Amniotic epithelial cell (primary cell): ENCODE measurements around the gene C1orf167.

Experiments used
- DNase-seq: peaks from one replicate; pipeline ENCODE4 v3.0.0-alpha.2; 2010; ENCODE audit warnings: low read depth

Gene C1orf167

DNA sequence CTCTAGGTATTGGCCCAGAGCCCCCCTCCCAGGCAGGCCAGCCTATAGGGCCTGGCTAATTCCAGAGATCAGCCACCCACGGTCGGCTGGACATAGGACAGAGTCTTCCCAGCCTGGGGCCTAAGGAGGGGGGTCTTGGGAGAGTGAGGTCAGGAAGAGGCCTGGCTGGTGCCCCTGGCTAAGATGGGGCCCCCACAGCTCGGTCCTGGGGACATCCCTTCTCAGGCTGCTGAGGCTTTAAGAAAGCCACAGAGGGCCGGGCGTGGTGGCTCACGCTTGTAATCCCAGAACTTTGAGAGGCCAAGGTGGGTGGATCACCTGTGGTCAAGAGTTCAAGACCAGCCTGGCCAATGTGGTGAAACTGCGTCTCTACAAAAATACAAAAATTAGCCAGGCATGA lies 2.5 kb downstream of the C1orf167 start:
- DNase-seq: no peak

DNA sequence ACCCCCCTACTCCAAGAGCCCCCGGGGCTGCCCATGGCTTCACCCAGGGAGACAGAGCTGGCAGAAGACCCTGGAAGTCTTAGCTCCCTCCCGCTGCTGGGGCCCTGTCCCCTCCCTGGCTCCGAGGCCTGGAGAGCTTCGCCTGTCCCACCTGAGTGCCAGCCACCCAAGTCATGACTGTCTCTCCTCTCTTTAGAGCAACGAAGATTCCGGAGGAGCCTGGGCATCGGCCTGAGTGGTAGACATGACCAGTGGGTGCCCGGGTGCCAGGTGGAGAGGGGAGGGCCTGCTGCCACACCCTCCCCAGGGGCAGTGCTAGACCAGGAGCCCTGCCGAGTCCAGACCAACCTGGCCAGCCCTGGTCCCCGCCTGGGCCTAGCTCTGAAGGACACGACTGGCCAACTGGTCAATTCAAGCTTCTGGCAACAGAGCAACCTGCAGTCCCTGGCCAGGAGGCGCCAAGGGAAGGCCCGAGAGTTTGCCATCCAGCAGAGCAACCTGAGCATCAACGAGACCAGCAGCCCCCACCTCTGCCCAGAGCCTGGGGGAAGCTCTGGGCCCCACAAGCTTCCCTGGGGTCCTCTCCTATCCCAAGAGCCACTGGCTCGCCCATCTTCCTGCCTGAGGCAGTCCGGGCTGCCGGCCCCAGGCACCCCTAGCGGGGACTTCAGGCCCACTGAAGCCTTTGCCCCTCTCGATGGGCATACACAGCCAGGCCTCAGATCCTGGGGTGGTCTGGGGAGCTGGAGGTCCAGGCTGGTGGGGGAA lies 3.9 kb downstream of the C1orf167 start:
- DNase-seq: no peak

DNA sequence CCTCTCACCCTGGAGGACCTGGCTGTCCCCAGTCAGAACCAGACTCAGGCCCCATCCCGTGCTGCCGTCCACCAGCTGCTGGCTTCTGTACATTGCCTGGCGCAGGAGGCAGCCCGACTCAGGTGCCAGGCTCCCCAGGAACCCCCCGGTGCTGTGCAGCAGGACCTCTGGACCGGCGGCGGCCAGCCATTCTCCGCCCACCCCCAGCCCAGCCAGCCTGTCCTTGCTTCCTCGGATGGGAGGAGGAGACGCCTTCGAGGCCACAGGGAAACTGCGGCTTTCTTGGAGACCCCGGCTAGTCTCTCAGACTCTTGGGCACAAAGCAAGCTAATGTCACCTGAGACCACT lies 4.4 kb downstream of the C1orf167 start:
- no peak for DNase-seq

DNA sequence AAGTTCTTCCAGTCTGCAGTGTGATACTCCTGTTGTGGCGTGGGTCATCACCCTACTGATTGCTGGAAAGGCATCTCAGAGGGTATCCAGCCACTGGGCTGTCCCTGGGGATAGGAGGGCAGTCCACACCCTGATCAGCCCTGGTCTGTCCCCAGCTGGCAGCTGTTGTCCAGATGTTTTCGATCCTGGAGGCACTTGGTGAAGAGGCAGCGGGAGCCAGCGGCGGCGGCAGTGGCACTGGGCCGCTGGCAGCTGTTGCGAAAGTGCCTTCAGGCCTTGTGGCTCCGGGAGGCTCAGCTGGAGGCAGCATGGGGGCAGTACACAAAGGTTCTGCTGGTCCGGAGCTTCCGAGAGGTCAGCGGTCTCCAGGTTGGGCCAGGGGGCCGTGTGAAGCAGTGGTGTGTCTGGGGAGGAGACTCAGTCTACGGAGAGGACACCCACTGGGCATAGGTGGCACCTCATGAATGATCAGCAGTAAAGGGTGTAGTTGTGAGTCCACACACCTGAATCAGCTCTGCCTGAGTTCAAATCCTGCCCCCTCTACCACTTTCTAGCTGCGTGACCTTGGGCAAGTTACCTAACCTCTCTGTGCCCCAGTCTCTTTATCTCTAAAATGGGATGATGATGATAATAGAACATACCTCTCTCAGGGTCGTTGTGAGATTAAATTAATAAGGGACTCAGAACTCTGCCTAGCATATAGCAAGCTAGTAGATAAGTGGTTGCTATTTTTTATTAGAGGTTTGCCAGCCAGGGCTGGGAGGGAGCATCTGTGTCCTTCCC lies 6.1 kb downstream of the C1orf167 start:
- DNase-seq: no peak

DNA sequence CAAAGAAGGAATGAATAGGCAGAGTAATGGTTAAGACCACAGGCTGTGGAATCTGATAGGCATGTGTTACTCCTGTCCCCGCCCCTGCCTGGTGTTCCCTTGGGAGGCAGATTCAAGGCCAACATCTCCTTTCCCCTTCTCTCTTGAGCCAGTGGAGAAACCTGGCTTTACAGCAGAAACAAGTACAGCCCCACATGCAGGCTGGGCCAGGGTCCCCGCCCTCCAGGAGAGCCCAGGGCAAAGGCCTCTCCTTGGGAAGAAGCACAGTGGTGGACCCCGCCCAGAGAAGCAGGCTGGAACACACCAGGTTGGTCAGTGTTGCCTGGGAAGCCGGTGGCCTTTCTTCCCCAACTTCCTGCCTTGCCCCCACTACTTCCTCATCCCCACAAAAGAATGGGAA lies 6.8 kb downstream of the C1orf167 start:
- no peak for DNase-seq

DNA sequence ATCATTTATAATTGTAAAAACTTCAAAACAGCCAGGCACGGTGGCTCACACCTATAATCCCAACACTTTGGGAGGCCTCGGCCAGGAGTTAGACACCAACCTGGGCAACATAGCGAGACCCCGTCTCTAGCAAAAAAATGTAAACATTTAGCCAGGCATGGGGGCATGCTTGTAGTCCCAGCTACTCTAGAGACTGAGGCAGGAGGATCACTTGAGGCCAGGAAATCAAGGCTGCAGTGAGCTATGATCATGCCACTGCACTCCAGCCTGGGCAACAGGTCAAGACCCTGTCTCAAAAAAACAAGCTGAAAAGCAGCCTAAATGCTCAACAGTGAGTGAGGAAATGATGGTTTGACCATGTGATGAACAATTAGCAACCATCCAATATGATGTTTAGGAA lies 7.3 kb downstream of the C1orf167 start:
- no peak for DNase-seq

DNA sequence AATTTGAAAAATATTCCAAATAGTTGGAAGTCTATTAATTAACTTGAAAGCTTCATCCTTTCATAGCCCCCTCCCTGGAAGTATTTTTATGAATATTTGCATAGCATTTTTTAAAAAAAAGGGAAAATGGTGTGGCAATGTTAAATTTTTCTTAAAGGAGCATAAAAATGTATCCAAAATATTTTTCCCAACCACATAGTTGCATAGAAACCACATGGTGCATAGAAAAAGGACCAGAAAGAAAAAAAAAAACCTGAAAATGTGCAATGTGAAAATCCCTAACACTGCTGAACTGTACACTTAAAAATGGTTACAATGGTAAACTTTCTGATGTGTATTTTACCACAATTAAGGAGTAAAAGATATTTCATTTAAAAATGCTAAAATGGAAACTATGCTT lies 8.0 kb downstream of the C1orf167 start:
- no peak for DNase-seq

DNA sequence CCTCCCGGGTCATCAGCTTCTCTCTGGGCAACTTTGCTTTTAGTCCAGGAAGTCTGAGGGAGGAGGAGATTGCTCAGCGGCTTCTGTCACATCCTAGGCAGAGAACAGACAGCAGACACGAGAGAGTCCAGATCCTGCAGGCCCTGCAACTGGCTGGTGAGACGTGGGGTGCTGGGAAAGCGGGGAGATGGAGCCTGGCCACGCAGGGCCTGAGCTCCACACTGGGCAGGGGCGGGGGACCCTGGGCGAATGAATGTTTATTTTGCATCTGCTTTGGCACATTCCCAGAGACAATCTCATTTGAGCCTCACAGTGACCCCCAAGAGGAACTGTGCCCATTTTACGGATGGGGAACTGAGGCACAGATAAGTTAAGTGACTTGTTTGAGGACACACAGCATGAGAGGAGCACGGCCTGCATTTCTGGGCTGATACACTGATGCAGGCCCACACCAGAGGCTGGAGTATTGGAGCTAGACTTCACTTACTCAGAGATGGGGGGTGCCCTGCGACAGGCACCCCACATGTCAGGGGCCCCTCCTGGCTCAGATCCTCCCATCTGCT lies 9.6 kb downstream of the C1orf167 start:
- no peak for DNase-seq

DNA sequence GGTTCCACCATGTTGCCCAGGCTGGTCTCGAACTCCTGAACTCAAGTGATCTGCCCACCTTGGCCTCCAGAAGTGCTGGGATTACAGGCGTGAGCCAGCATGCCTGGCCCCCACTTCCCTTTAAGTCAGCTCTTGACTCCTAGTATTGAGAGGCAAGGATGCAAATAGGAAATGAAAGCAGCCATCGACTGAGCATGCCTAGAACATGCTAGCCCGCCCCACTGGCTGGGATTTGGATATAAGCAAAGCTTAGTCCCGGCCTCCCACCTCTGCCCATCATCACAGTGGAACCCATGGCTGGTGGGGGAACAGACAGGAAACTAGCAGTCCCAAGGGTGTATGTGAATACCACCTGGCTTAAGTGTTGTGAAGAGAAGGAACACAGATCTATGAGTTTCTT lies 10.5 kb downstream of the C1orf167 start:
- no peak for DNase-seq

DNA sequence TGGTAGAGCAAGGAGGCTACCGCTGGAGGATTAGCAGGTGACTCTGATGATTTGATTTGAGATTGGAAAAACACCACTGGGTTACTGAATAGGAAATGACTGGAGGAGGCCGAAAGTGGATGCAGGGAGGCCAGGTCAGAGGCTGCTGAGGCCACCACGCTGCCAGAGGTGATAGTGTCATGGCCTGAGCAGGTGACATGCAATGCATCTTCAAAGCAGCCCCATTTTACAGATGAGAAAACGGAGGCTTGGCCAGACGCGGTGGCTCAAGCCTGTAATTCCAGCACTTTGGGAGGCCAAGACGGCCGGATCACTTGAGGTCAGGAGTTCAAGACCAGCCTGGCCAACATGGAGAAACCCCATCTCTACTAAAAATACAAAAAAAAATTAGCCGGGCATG lies 12.8 kb downstream of the C1orf167 start:
- no peak for DNase-seq

DNA sequence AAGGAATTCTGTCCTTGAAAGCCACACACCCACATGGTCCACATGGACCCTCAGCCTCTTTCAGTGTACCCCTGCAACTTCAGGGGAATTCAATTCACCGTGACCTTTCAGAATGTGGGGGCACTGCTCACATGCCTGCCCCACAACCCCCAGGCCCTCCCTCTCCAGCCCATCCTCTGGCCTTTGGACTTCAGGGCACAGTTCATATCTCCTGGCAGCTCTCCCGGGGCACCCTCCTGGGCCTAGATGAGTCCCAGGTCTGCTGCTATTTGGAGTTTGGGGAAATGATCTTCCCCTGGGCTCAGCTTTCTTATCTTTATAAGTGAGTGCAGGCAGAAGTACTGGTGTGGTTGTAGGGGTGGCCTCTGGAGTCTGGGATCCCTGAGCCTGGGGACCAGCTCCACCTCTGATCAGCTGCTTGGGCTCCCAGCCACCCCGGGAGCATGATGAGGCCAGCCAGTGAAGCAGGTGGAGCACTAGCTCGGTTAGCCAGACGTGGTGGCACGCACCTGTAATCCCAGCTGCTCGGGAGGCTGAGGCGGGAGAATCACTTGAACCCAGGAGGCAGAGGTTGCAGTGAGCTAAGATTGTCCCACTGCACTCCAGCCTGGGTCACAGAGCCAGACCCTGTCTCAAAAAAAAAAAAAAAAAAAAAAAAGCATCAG lies 15.8 kb downstream of the C1orf167 start:
- no peak for DNase-seq

DNA sequence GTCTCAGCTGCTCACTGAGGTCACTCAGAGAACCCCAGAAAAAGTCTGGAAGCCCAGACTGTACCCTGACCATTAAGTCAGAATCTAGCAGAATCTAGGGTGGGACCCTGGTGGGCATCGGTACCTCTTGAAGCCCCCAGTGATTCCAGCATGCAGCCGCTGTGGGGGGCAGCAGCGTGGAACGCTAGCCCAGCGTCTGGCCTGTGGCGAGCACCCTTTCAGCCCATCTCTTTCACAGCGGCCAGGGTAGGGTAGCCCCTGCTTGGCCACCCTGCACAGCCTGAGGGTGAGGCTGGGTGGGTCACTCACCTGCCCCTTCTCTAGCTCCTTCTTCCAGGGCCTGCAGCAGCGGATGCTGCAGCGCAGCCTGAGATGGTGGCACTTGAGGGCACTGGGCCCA lies 16.3 kb downstream of the C1orf167 start:
- no peak for DNase-seq

DNA sequence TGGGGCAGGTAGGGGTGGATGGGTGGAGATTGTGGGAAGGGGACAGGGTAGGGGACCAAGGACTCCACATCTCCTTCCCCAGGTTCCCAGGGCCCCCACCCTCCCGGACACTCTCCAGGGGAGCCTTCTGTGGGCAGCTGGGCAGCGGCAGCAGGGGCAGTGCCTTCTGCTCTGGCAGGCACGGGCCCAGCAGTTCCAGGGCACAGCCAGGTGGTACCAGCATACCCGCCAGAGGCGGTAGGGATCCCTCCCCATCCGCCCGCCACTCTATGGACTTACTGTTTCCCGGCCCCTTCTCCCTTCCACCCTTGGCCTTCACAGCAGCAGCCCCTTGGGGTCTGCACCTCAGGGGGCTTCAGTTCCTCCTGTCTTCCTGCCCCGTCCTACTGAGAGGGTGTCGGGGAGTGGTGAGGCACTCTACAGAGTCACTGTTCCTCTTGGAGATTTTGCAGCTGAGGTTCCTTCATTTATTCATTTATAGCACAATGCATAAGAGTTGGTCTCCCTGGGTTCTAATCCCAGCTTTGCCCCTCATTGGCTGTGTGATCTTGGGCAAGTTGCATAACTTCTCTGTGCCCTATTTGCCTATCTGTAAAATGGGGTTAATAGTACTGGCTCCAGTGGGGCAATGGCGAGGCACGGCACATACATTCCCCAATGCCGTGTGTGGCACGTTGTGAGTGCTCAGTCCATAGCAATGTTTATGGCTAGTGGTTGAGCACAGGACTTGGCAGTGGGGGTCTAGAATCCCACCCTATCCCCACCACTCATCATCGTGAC lies 17.0 kb downstream of the C1orf167 start:
- no peak for DNase-seq

DNA sequence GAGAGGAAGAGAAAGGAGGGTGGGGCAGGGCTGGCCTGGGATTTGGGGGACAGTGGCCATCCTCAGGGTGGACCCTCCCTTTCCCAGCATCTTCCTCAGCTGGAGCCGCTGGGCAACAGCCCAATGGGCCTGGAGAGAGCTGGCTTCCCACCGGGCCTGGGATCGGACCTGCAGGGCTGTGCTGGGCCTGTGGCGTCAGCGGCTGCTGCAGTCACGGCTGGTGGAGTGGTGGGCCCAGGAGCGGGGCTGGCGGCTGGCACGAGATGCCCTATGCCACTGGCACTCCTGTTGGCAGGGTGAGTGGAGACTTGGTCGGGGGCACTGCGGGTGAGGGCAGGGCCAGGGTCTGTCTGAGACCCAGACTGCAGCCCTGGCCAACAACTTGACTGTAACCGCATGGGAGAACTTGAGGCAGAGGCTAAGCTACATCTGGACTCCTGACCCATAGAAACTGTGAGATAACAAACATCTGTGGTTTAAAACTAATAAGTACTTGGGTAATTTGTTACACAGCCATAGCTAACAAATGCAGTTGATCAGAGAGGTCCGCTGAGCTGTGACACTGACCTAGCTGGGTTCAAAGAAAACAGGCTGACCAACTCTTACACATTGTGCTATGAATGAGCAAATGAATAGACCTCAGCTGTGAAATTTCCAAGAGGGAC lies 17.9 kb downstream of the C1orf167 start:
- DNase-seq: no peak

DNA sequence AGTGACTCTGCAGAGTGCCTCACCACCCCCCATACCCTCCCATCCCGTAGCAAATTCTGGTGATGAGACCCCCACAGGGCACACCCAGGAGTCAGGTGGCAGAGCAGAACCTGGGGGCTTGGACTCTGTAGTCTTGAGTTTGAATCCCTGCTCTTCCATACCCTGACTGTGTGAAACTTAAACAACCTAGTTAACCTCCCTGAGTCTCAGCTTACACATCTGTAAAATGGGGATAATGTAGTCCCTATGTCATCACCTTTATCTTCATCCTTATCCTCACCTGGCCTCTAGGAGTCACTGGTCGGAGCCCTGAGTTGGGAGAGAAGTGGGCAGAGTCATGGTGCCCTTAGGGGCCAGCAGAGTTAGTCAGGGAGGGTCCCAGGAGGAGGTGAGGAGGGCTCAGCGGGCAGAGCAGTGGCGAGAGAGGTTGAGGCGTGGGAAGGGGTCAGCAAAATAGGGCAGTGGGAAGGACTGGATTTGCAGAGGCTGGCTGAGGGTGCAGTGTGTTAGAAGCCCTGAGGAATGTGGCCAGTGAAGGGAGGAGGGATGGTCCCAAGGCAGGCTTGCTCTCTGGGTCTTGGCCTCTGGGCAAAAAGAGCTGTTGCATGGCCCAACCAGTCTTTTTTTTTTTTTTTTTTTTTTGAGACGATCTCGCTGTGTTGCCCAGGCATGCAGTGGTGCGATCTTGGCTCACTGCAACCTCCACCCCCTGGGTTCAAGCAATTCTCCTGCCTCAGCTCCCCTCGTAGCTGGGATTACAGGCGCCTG lies 18.6 kb downstream of the C1orf167 start:
- DNase-seq: no peak

DNA sequence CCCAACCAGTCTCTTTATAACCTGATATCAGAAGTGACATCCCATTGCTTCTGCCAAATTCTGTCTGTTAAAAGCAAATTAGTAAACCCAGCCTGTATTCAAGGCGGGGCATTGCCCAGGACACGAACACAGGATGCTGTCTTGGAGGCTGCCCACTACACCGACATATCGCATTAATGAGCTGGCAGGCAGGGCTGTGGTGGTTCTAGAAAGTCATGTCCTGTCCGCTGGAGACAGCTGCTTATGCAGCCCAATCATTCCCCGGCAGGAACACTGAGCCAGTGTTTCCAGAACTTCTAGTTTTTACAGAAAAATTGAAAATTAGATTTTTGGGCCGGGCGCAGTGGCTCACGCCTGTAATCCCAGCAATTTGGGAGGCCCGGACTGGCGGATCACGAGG lies 19.3 kb downstream of the C1orf167 start:
- DNase-seq: no peak

DNA sequence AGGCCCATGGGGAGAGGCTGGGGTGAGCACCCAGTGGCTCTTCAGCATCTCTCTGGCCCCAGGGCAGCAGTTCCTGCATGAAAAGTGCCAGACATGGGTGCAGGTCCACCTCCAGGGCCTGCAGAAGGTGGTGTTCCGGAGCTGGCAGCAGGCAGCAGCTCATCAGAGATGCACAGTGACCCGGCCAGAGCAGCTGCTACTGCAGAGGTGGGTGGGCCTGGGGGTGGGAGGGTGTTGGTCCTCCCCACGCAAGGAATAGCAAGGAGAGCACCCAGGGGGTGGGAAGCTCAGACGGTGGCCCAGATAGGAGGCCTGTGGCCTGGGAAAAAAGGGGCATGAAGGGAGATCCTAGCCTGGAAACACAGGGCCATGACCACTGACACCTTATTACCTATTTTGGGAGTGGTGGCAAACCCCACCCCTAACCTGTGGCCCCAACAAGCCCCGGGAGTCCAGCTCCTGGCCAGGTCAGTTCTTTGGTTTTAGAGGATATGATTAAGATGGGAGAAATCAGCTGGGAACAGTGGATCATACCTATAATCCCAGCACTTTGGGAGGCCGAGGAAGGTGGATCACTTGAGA lies 20.2 kb downstream of the C1orf167 start:
- no peak for DNase-seq

DNA sequence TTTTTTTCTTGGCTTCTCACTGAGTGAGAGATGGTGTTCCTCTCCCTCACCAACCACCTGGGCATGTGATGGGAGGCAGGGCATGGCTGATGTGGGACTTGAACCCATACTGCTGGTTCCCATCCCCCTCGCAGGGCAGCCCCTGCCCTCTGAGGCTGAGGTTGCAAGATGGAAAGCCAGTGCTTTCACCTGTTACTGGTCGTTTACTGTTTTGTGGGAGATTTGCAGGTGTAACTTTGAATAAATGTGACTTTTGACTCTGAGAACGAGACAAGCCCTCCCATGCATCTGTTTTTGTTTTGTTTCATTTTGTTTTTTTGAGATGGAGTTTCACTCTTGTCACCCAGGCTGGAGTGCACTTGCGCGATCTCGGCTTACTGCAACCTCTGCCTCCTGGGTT lies 21.6 kb downstream of the C1orf167 start:
- no peak for DNase-seq

DNA sequence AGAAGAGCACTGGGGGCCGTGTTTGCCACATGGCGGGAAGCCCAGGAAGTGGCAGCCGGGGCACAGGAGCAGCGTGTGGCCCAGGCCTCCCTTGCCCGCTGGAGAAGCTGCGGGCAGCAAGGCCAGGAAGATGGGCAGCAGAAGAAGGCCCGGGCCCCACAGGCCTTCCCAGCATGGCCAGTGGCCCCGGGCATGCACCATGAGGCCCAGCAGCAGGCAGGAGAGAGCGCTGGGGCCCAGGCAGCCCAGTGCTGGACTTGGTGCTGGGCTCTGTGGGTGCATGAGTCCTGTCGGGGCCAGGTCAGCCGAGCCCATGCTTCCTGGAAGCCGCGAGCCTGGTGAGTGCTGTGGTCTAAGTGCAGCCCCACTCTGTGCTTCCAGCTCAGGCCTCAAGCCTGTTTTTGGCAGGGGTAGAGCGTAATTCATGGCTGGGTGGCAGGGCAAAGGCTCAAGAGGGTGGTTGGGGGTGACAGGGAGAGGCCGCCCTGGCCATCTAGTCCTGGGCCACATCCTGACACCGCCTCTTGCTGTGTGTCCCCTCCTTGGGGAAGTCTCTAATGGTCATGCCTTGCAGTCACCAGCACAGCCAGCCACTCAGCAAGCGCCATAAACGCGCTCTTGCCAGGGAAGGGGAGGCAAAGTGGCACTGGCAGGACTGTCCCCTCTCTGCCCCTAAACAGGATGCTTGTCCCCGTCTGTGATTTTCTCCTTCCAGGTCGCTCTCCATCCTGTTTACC lies 22.4 kb downstream of the C1orf167 start:
- DNase-seq: no peak
